ENCODE measurements around the gene C19orf53.
"Not testable (repeated sequence)": the region's sequence is repeated elsewhere in the genome, so short reads cannot be mapped to it uniquely, and the experiment has no call there.

Gene C19orf53

GRCh38 chr19:13751436-13751835 is 22.8 kb upstream of the C19orf53 start:
- TF ChIP-seq CTCF (conservative IDR thresholded peaks at IDR 0.05; ENCODE audit: low read length) = no peak
- no peak for DNase-seq (ENCODE audit: low read depth)
- H3K4me3 ChIP-seq (ENCODE audit: low read length) = no peak overlapping the region

DNA sequence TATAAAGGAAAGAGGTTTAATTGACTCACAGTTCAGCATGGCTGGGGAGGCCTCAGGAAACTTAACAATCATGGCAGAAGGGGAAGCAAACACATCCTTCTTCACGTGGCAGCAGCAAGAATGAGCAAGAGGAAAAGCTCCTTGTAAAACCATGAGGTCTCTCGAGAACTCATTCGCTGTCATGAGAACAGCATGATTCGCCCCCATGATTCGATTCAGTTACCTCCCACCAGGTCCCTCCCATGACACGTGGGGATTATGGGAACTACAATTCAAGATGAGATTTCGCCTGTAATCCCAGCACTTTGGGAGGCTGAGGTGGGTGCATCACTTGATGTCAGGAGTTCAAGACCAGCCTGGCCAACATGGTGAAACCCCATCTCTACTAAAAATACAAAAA is 20.6 kb upstream of the C19orf53 start:
- not testable (repeated sequence) for DNase-seq (ENCODE audit: low read depth); H3K4me3 ChIP-seq (ENCODE audit: low read length)

GRCh38 chr19:13756210-13756609 is 18.0 kb upstream of the C19orf53 start:
- no peak overlapping the region for H3K4me3 ChIP-seq (ENCODE audit: low read length)
- DNase-seq (ENCODE audit: low read depth) = no peak
- no peak for TF ChIP-seq CTCF (conservative IDR thresholded peaks at IDR 0.05; ENCODE audit: low read length)

GRCh38 chr19:13757805-13758772 is 16.2 kb upstream of the C19orf53 start:
- no peak for TF ChIP-seq CTCF (conservative IDR thresholded peaks at IDR 0.05; ENCODE audit: low read length)
- no peak overlapping the region for H3K4me3 ChIP-seq (ENCODE audit: low read length)
- no peak for DNase-seq (ENCODE audit: low read depth)

- TF ChIP-seq CTCF (conservative IDR thresholded peaks at IDR 0.05; ENCODE audit: low read length) = no peak
- no peak for DNase-seq (ENCODE audit: low read depth)
- no peak overlapping the region for H3K4me3 ChIP-seq (ENCODE audit: low read length)
Observed at GRCh38 chr19:13758795-13759194, 15.5 kb upstream of the C19orf53 start.

GRCh38 chr19:13761423-13761822 is 12.8 kb upstream of the C19orf53 start:
- DNase-seq (ENCODE audit: low read depth) = no peak
- H3K4me3 ChIP-seq (ENCODE audit: low read length) = no peak overlapping the region
- TF ChIP-seq CTCF (conservative IDR thresholded peaks at IDR 0.05; ENCODE audit: low read length) = peak; percentile 23

- DNase-seq (ENCODE audit: low read depth) = no peak
- no peak overlapping the region for H3K4me3 ChIP-seq (ENCODE audit: low read length)
- TF ChIP-seq CTCF (conservative IDR thresholded peaks at IDR 0.05; ENCODE audit: low read length) = no peak
Observed at GRCh38 chr19:13762635-13763235, 11.5 kb upstream of the C19orf53 start.

Data from AG10803 (cell line).